ENCODE measurements around the gene PYCARD. TPM values are rescaled to one million over a fixed set of nuclear protein-coding genes. Genes with fewer than 3 reads are reported as not detected.

Gene PYCARD
- total RNA-seq (26.5 TPM), polyA plus RNA-seq (ENCODE audit: insufficient read depth, low read depth, low replicate concordance) (14.8 TPM)
- long read RNA-seq, donor 1, transcript PYCARD-201 (3 exons, 990 nt) = major isoform, 10 of 13 reads
- long read RNA-seq, donor 1, partial matches to known transcripts = 0 of 13 reads
- long read RNA-seq, donor 1, other reads (novel, unspliced or antisense) = 0 of 13 reads
- long read RNA-seq, donor 2, transcript PYCARD-201 (3 exons, 990 nt) = major isoform, 7 of 8 reads
- long read RNA-seq, donor 2, partial matches to known transcripts = 0 of 8 reads
- long read RNA-seq, donor 2, other reads (novel, unspliced or antisense) = 0 of 8 reads
- long read RNA-seq, donor 3, transcript PYCARD-201 (3 exons, 990 nt) = major isoform, 8 of 9 reads
- long read RNA-seq, donor 3, partial matches to known transcripts = 0 of 9 reads
- long read RNA-seq, donor 3, other reads (novel, unspliced or antisense) = 0 of 9 reads
- long read RNA-seq, donor 4, transcript PYCARD-201 (3 exons, 990 nt) = major isoform, 9 of 9 reads
- long read RNA-seq, donor 4, partial matches to known transcripts = 0 of 9 reads
- long read RNA-seq, donor 4, other reads (novel, unspliced or antisense) = 0 of 9 reads
- long read RNA-seq, donor 5 = 0 reads
- long read RNA-seq, donor 6, transcript PYCARD-201 (3 exons, 990 nt) = major isoform, 8 of 8 reads
- long read RNA-seq, donor 6, partial matches to known transcripts = 0 of 8 reads
- long read RNA-seq, donor 6, other reads (novel, unspliced or antisense) = 0 of 8 reads
- long read RNA-seq, donor 7, transcript PYCARD-201 (3 exons, 990 nt) = major isoform, 19 of 25 reads
- long read RNA-seq, donor 7, partial matches to known transcripts = 4 of 25 reads
- long read RNA-seq, donor 7, other reads (novel, unspliced or antisense) = 0 of 25 reads
- long read RNA-seq, donor 8, transcript PYCARD-201 (3 exons, 990 nt) = major isoform, 14 of 14 reads
- long read RNA-seq, donor 8, partial matches to known transcripts = 0 of 14 reads
- long read RNA-seq, donor 8, other reads (novel, unspliced or antisense) = 0 of 14 reads
- long read RNA-seq, donor 9, transcript PYCARD-201 (3 exons, 990 nt) = major isoform, 10 of 10 reads
- long read RNA-seq, donor 9, partial matches to known transcripts = 0 of 10 reads
- long read RNA-seq, donor 9, other reads (novel, unspliced or antisense) = 0 of 10 reads
- long read RNA-seq, donor 10, transcript PYCARD-201 (3 exons, 990 nt) = major isoform, 11 of 12 reads
- long read RNA-seq, donor 10, partial matches to known transcripts = 0 of 12 reads
- long read RNA-seq, donor 10, other reads (novel, unspliced or antisense) = 0 of 12 reads

DNA sequence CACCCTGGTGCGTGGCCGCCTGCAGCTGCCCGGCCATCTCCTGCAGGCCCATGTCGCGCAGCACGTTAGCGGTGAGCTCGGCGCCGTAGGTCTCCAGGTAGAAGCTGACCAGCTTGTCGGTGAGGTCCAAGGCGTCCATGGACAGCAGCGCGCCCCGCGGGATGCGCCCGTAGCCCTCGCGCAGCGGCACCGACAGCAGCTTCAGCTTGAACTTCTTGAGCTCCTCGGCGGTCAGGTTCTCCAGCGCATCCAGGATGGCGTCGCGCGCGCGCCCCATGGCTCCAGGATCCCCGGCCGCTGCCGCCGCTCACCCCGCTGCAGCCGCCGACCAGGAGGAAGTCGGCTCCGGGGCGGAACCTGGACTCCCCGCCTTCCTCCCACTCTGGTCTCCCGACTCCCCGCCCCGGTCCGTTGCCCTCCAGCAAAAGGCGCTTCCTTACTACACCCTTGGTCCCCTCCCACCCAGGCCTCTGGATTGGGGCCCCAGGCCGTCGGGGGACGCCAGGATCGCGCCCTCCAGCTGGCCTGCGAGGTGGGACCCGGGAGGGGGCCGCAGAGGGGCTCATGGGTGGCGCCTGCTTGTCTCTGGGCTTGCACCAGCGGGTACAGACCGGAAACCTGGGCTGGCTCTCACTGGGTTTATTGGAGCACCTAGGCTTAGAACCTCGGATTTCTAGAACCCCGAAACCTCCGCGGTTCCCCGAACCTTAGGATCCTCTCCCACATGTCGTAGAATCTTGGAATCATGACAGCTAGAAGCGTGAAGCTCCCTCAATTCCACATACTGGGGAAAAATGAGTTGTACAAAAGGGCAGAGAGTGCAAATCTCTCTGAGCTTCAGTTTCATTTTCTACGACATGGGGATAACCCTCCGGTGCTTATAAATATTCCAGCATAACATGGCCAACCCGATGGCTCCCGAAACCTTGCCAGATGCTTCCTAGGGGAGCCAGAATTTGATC is at the start of gene PYCARD:
TSS of gene PYCARD (minus strand) at position 347 of the 962 bp plus-strand sequence. CDS start at position 277, 70 bp downstream.
- Histone ChIP-seq H3K27me3 (ENCODE audit: control insufficient read depth, insufficient read depth, low read length) (no peaks in the 10 kb centered on the region), H3K36me3 (ENCODE audit: control insufficient read depth in 2 of 3, insufficient read depth in 3 of 3, low read length in 3 of 3) (no peaks in the 10 kb centered on the region), H3K9me3 (ENCODE audit: control insufficient read depth in 2 of 3, insufficient read depth in 1 of 3, low read length in 3 of 3) (no peaks in the 10 kb centered on the region), H3K4me1 (ENCODE audit: control insufficient read depth in 2 of 3, insufficient read depth in 2 of 3, low read depth in 1 of 3, low read length in 3 of 3) (peaks cover 0 to 12% (median 0%) of the 10 kb centered on the region in 3 donors), H3K9ac (ENCODE audit: low read length in 3 of 3) (peak within 1 kb of the TSS in 2 of 3 donors; percentile 11 to 55), H3K4me3 (ENCODE audit: low read length in 3 of 3) (peak within 1 kb of the TSS; percentile 58 to 66 (median 64)), H3K27ac (ENCODE audit: low read depth in 2 of 2, low read length in 2 of 2) (no peak within 1 kb of the TSS)
- FAIRE-seq (no peak), DNase-seq (peak; percentile 48 to 86 (median 67))
- intact Hi-C loops (cut with DNase I) = no loop called here
- TF ChIP-seq, protein P1, sequence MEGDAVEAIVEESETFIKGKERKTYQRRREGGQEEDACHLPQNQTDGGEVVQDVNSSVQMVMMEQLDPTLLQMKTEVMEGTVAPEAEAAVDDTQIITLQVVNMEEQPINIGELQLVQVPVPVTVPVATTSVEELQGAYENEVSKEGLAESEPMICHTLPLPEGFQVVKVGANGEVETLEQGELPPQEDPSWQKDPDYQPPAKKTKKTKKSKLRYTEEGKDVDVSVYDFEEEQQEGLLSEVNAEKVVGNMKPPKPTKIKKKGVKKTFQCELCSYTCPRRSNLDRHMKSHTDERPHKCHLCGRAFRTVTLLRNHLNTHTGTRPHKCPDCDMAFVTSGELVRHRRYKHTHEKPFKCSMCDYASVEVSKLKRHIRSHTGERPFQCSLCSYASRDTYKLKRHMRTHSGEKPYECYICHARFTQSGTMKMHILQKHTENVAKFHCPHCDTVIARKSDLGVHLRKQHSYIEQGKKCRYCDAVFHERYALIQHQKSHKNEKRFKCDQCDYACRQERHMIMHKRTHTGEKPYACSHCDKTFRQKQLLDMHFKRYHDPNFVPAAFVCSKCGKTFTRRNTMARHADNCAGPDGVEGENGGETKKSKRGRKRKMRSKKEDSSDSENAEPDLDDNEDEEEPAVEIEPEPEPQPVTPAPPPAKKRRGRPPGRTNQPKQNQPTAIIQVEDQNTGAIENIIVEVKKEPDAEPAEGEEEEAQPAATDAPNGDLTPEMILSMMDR (IDR thresholded peaks at IDR 0.05; ENCODE audit: borderline replicate concordance, extremely low read depth, insufficient read depth) = no peak

DNA sequence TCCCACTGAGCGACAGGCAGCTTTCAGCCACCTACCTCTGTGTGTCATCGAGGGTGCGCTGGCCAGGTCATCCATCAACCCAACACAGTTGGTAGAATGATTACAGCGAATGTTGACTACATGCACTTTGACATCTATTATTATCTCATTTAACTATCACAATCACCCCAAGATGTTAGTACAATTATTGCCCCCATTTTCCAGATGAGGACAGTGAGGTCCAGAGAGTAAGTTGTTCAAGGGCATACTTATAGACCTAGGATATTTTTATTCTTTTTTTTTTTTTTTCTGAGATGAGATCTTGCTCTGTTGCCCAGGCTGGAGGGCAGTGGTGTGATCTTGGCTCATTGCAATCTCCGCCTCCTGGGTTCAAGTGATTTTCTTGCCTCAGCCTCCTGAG is 48.9 kb upstream of the PYCARD start:
- H3K27ac ChIP-seq (ENCODE audit: low read depth in 2 of 2, low read length in 2 of 2) = no peak overlapping the region
- H3K4me1 ChIP-seq (ENCODE audit: control insufficient read depth in 2 of 3, insufficient read depth in 2 of 3, low read depth in 1 of 3, low read length in 3 of 3) = no peaks in the 10 kb centered on the region
- TF ChIP-seq, protein P1 (IDR thresholded peaks at IDR 0.05; ENCODE audit: borderline replicate concordance, extremely low read depth, insufficient read depth) = no peak
- H3K36me3 ChIP-seq (ENCODE audit: control insufficient read depth in 2 of 3, insufficient read depth in 3 of 3, low read length in 3 of 3) = no peaks in the 10 kb centered on the region
- no peak overlapping the region for H3K4me3 ChIP-seq (ENCODE audit: low read length in 3 of 3)
- no peaks in the 10 kb centered on the region for H3K9me3 ChIP-seq (ENCODE audit: control insufficient read depth in 2 of 3, insufficient read depth in 1 of 3, low read length in 3 of 3)
- DNase-seq = no peak
- intact Hi-C loops (cut with DNase I) = no loop called here
- H3K9ac ChIP-seq (ENCODE audit: low read length in 3 of 3) = no peak overlapping the region
- FAIRE-seq = no peak
- H3K27me3 ChIP-seq (ENCODE audit: control insufficient read depth, insufficient read depth, low read length) = no peaks in the 10 kb centered on the region

Measured in kidney (tissue), 22 donors.